GM18507 (cell line): ENCODE measurements around the gene TOR1AIP2.

ENCODE experiments used
- DNase-seq: peaks from one replicate; pipeline ENCODE4 v3.0.0; 2011; ENCODE audit warnings: low read depth; ENCODE audit not compliant: insufficient read length; ENCODE audit errors: extremely low spot score
- FAIRE-seq: peaks from 2 replicates; lab custom pipeline; 2011; peaks lifted over from hg19 to GRCh38; lab: Jason Lieb, UNC

The TOR1AIP2 gene

DNA sequence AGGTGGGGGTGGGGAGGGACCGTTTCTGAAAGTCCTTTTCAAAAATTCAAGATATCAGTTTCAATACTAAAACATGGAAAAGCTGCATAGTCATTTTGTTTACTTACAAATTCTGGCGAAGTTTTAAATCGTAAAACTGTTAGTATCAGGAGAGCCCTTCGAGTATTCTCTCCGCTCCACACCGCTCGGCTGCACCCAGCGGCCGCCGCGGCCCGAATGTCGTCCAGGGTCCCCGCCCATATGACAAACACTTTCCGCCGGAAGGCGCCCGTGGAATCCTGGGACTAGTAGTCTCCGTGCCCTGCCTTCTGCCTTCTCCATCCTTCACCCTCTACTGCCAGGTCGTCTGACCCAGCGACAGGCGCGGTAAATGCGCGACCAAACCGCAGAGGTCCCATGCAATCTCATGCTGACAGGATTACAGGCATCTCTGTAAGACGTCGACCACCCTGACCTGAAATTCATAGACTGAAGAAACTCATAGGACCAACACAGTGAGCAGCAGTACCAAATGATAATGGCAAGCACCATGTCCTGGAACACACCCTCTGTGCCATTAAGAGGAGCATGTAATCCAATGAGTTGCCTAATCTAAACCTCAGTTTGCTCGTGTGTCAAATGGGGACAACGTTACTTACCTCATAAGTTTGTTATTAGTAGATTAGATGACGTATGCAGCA is at the start of gene TOR1AIP2:
Gene TOR1AIP2, minus strand, starts transcription at position 218 of the 680 bp plus-strand sequence. CDS start 25,138 bp downstream, outside the sequence.
- peak; percentile 67 for DNase-seq
- FAIRE-seq = peak; percentile 94

DNA sequence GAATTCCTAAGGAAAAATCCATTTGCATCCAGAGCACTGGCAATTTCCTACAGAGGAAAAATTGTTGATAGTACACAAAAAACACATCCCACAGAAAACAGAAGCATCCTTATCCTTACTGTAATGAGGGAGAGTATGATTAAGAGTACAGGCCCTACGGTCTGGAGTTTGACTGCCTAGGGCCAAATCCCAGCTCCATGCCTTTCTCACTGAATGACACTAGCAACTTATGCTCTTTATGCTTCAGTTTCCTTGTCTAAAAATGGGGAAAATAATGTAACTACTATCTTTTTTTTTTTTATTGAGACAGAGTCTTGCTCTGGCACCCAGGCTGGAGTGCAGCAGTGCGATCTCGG is 49.2 kb upstream of the TOR1AIP2 start:
- FAIRE-seq (no peak), DNase-seq (no peak)

DNA sequence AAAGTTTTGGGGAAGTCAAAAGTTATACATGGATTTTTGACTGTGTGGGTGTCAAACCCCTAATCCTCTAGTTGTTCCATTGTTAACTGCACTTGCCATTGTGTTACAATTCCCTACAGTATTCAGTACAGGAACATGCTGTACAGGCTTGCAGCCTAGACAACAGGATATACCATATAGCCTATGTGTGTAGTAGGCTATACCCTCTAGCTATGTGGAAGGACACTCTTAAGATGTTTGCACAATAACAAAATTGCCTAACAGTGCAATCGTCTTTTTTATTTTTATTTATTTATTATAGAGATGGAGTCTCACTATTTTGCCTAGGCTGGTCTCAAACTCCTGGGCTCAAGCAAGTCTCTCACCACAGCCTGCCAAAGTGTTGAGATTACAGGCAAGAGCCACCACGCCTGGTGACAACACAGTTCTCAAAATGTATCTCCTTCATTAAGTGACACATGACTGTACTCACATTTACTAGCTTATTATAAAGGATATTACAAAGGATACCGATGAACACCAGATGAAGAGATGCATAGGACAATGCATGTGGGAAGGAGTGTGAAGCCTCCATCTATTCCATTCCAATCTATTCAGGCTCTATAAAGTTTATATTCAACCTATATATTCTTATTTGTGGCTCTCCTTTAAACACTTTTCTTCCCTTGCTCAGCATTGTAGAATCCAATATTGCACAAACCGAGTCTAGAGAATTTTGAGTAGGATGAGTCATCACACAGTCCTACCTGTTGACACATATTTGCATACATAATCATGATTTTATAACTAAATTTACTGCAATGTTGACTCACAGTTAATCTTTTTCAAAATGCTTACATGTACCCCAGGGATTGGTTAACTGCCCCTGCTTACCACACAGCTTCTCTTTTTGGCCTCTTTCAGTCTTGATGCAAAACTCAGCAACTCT is 48.6 kb upstream of the TOR1AIP2 start:
- FAIRE-seq = no peak

DNA sequence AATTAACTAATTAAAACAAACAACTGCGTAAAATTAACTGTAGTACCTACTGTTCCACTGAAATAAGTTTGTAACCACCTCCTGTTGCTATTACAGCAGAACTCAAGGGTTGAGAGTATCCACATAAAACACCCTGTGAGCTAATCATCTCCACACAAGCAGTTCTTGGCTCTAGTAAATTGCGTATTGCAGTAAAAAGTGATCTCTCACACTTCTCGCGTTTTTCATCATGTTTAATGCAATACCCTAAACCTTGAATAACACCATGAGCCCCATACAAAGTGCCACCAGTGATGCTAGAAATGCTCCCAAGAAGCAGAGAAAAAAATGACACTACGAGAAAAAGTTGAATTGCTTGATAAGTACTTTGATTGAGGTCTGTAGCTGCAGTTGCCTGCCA is 47.7 kb upstream of the TOR1AIP2 start:
- FAIRE-seq (no peak), DNase-seq (no peak)

More for the DNA sequence above, 48.6 kb upstream of the TOR1AIP2 start:
- DNase-seq = no peak

DNA sequence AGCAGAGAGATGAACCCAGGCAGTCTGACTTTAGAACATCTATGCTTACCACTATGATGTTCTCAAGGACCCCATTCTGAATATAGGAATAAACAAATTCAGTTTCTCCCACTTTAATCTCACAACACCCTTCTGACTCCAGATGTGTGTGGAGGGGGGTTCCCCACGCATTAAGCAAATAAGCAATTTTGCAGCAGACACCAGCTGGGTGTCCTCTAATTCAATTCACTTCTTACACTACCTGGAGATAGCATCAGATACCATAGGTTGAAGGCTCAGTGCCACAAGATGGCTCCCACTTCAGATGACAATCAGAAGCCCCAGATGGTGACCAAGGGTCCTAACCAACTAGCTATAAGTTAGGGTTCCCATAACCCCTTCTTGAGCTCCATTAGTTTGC is 46.7 kb upstream of the TOR1AIP2 start:
- no peak for DNase-seq
- FAIRE-seq = no peak

DNA sequence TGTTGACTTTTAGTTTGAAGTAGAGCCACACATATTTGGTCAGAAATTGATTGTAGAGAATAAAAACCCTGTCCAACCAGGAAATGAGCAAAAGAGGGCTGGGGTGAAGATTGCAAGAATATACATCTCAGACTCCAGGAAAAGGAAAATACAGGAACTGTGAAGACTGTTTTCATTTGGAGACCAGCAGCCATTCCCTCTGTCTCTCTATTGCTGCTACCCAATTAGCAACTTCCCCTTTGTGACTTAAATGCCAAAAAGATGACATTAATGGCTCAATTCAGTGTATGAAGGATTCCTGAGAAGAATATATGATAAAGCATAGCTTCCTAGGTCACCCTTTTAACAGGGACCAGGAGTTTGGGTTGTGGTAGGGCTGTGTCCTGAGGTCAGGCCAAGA is 45.4 kb upstream of the TOR1AIP2 start:
- DNase-seq (no peak), FAIRE-seq (no peak)

DNA sequence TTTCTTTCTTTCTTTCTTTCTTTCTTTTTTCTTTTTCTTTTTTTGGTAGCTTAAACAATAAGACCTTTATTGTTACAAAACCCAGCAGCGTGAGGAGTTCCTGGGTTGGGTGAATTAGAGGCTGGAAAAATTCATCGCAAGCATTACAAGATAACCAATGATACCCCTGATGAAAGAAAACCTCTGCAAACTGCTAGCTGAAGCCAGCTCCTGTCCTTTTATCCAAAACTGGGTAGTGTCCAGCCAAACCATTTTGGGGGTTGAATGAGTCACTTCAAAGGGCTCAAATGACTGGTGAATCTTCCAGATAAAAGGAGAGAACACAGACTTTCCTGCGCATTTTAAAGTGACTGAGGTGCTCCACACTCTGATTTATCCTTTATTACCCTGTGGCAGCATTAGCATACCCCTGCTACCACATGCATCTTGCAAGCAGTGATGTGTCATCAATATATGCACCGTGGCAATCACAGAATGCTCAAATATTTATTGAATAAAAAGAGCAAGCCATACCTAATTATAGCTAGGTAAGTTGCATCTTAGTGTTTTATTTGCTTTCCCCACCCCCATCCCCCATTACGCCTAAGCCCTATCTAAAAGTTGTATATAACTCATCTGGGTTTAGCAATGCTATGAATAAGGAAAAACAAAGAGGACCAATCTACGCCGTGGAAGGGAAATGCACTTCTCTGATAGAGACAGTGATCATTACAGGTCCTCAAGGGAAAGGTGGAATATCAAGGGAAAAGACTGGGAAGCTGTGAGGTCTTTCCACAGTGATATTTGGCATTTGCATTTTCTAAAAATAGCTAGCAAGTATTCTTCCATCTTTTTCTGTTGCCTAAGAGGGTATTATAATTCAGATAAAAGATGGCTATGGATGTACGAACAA is 44.6 kb upstream of the TOR1AIP2 start:
- DNase-seq (no peak), FAIRE-seq (no peak)

DNA sequence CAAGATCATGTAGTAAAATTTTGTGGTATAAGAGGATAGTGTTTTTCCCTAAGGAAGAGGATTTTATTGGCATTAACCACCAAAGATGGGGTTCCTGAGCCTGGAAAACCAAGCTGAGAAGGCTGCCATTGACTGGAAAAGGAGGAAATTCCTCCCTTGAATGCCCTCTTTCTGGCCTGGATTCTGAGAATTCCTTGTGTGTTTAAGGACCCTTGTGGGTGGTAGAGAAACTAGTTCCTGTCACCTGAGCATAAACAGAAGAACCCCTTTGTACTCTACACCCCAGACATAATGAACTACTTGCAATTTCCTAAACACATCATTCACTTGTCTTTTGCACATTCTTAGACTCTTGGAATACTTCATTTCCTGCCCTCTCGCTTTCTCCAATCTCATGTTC is 43.9 kb upstream of the TOR1AIP2 start:
- FAIRE-seq = no peak
- no peak for DNase-seq

DNA sequence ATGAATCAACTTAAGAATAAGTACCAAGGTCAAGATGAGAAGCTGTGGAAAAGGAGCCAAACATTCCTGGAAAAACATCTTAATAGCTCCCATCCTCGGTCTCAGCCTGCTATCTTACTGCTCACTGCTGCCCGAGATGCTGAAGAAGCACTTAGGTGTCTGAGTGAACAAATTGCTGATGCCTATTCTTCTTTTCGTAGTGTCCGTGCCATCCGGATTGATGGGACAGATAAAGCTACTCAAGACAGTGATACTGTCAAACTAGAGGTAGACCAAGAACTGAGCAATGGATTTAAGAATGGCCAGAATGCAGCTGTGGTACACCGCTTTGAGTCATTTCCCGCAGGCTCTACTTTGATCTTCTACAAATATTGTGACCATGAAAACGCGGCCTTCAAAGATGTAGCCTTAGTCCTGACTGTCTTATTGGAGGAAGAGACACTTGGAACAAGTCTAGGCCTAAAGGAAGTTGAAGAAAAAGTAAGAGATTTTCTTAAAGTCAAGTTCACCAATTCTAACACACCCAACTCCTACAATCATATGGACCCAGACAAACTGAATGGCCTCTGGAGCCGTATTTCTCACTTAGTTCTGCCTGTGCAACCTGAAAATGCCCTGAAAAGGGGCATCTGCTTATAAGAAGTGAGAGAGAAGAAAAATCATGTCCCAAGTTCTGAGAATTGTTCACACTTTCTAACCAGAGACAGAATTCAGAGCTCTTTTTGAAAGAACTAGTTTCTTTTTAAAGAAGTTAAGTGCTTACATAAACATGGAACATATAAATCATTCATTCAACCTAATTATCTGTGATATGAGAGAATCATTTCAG is 40.2 kb upstream of the TOR1AIP2 start:
- FAIRE-seq (no peak), DNase-seq (no peak)

DNA sequence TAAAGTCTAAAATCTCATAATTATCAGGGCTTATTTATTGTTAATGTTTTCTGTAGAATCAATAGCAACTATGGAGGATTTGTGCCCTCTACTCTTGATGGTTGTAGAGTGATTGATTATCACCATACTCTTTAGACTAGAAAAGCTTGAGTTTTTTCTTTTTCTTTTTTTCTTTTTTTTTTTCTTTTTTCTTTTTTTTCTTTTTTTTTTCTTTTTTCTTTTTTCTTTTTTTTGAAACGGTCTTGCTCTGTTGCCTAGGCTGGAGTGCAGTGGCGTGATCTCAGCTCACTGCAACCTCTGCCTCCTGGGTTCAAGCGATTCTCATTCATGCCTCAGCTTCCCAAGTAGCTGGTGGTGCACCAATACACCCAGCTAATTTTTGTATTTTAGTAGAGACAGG is 34.2 kb upstream of the TOR1AIP2 start:
- DNase-seq = no peak
- FAIRE-seq = no peak

DNA sequence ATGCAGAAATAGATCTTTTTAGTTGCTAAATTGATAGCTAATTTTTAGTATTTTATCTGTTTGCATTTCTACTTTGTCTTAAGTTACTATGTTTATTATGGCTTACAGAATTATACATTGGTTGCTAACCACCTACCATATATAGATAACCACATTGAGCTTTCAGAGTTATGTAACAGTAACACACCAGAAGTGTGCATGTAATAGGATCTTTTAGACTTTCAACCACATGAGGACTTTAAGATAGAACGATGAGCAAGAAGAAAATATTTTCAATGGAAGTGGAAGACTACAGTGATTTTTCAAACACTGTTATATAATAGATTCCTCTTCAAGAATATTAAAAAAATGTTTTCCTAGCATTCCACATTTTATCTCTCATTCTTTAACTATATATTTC is 33.3 kb upstream of the TOR1AIP2 start:
- DNase-seq (no peak), FAIRE-seq (no peak)

DNA sequence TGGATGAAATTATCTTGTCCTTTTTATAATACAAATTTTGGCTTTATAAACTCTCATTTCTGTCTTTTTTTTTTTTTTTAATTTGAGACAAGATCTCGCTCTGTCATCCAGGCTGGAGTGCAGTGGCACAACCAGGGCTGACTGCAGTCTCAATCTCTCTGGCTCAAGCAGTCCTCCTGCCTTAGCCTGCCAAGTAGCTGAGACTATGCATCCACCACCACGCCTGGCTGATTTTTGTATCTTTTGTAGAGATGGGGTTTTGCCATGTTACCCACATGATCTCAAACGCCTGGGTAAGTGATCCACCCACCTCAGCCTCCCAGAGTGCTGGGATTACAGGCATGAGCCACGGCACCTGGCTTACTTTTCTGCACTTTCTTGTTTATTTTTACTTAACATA is 12.0 kb upstream of the TOR1AIP2 start:
- FAIRE-seq (no peak), DNase-seq (no peak)

DNA sequence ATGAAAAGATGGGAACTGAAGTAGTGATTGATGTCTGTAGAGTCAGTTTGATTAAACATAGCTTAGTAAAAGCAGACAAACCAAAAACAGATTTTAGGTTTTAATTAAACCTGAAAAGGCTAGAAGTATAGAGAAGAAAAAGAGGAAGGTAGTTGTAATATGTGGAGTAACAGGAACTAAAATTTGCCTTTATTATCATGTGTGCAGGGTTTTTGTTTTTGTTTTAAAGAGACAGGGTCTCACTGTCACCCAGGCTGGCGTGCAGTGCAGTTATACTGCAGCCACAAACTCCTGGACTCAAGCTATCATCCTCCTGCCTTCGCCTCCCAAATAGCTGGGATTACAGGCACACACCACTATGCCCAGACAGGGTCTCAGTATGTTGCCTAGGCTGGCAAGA is 10.5 kb upstream of the TOR1AIP2 start:
- FAIRE-seq = no peak
- DNase-seq = no peak

DNA sequence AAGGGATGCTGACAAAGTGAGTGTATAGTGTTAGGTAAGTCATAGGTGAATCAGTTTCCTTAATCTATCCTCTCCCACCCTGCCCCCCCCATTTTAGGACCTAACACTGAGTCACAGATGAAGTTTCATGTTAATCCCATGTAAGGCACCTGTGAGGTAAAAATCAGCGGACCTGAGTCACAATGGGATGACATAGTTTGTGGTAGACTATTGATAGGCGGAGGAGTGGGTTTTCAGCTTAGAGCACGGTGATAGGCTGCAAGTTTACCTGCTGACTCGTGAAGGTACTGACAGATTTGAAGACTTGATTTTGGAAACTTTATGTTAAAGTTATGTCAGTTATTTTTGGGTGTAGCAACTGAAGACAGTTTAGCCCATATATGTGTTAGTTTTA is 6.1 kb upstream of the TOR1AIP2 start:
- no peak for DNase-seq

DNA sequence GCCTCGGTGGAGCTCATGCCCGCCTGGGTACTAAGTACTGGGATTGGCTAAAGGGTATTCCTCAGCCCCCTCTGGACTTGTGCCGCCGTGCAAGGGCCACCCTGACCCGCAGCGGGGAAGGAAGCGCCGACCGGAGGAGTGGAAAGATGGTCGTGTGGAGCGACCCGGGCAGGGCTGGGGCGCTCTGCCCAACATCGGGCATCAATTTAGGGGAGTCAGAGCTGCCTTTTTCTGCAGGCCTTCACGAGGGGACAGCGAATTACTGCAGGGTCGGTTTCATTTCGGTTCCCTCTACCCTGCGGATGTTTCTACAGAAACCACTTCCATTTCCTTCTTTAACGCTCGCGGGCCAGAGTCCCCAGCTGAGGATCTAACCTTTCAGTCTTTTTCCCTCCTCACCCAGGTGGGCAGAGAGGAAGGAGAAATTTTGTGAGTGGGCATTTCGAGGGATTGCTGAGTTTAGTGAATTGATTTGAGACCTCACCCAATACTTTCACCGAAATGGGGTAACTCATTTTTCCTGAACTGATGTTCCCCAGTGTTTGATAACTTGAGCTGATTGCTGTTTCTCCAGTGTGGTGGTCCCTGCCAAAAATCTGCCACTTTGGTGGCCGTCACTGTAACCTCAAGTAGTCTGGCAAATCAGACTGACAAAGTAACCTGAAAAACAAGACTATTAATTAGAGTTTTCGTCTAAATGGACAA is 5.6 kb upstream of the TOR1AIP2 start:
- FAIRE-seq (peak; percentile 74), DNase-seq (no peak)

More for the DNA sequence above, 6.1 kb upstream of the TOR1AIP2 start:
- FAIRE-seq = peak; percentile 71

DNA sequence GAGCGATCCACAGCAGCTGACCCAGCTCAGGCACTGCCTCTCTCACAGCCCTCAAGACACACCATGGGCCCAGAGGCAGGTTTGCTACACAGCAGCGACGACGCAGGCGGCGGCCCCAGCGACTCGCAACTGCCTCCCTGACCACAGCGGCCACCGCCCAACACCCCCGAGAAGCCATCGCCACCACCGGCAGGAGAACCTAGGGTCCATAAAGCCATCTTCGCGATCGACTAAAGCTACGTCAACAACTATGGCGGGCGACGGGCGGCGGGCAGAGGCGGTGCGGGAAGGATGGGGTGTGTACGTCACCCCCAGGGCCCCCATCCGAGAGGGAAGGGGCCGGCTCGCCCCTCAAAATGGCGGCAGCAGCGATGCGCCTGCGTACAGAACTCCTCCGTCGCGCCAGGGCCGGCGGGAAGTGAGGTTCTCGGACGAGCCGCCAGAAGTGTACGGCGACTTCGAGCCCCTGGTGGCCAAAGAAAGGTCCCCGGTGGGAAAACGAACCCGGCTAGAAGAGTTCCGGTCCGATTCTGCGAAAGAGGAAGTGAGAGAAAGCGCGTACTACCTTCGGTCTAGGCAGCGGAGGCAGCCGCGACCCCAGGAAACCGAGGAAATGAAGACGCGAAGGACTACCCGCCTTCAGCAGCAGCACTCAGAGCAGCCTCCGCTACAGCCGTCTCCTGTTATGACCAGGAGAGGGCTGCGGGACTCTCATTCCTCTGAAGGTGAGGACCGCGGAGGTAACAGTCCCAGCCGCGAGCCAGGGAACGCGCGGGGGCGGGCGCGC is 4.8 kb upstream of the TOR1AIP2 start, which contains the start of gene TOR1AIP1:
Gene TOR1AIP1, plus strand, starts transcription at position 33 of the 787 bp plus-strand sequence. Its CDS starts 218 bp downstream, at position 251.
- peak; percentile 95 for FAIRE-seq

DNA sequence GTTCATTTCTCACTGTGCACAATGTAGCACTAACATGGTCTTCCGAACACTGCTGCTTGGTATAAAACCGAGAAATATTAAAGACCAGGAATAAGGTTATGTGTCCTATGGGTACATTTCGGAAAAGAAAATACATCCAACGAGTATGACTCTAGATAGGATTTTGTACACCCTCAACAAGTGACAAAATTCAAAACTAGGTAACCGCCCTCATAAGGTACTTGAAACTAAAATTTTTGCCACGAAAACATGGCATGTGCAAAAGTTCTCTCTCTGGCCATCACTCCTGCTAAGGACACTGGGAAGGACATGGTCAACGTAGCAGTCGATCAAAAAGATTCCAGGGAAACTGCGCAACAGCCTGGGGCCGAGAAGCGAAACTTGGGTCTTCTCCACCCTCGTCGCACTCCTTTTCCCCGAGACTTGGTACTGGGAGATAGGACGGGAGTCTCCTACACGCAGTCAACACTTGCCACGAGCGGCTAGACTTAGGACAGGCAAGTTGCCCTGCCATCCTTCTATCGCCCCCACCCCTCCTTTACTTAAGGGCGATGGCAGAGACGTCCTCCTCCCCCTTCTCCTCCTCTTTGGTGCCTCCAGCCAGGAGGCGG is 4.1 kb upstream of the TOR1AIP2 start:
- FAIRE-seq (no peak), DNase-seq (no peak)

More for the DNA sequence above, 4.8 kb upstream of the TOR1AIP2 start, which contains the start of gene TOR1AIP1:
- peak; percentile 73 for DNase-seq
